GM23338 (cell line): ENCODE data around the gene EMC1. TPM values are rescaled to one million over a fixed set of nuclear protein-coding genes. Genes with fewer than 3 reads are reported as not detected.

ENCODE experiments used
- EZH2 ChIP-seq: fragments of 200-600 bp; sonication (generic); IDR thresholded peaks from one replicate; pipeline ENCODE4 v1.8.0; 2017; ENCODE audit warnings: antibody characterized with exemption, mild to moderate bottlenecking, low read depth; ENCODE audit not compliant: unreplicated experiment
- EZH2phosphoT487 ChIP-seq: fragments of 200-600 bp; sonication (generic); IDR thresholded peaks from one replicate; pipeline ENCODE4 v1.8.1; 2018; ENCODE audit warnings: antibody characterized with exemption; ENCODE audit not compliant: unreplicated experiment
- REST ChIP-seq: IDR thresholded peaks from one replicate; pipeline ENCODE4 v1.6.1; 2018; ENCODE audit warnings: antibody characterized with exemption; ENCODE audit not compliant: unreplicated experiment
- ZNF114 ChIP-seq: fragments of 250-450 bp; sonication (Bioruptor Pico); IDR thresholded peaks from 2 replicates; pipeline ENCODE4 v1.5.0; 2020; ENCODE audit warnings: mild to moderate bottlenecking, moderate library complexity
- ZNF462 ChIP-seq: fragments of 250-450 bp; sonication (Bioruptor Pico); IDR thresholded peaks from 2 replicates; pipeline ENCODE4 v1.5.0; 2020; ENCODE audit warnings: mild to moderate bottlenecking, moderate library complexity
- polyA plus RNA-seq: library from polyadenylated mRNA; unstranded; fragments of >200 nt; fragmentation: Nextera tagmentation; extraction: Ambion mirVana; gene quantifications from 2 replicates; pipeline ENCODE4 v1.2.1, GENCODE V29; 2016
- total RNA-seq: library from RNA; depleted of rRNA; stranded (reverse); fragments of >200 nt; shearing (Covaris generic); gene quantifications from 2 replicates; pipeline ENCODE4 v1.2.3, GENCODE V29; 2014

EMC1 gene
- total and polyA plus RNA-seq, 2 experiments from 2014 or later, result 17.6 to 53.0 TPM

- TF ChIP-seq ZNF462 (CRISPR knock-in tag) (no peak), EZH2phosphoT487 (no peak), REST (no peak), ZNF114 (no peak), EZH2 (no peak)
These were observed 557 bp downstream of the EMC1 start (continued) for GRCh38 chr1:19250629-19251304.
